Gastroesophageal sphincter (tissue), 4 donors: ENCODE measurements around the gene DOCK4. TPM values are rescaled to one million over a fixed set of nuclear protein-coding genes. Genes with fewer than 3 reads are reported as not detected.

Source experiments
- ATAC-seq: fragments of 150-250 bp; one replicate; pipeline ENCODE4 v1.9.1; 2016; ENCODE audit warnings: mild to moderate bottlenecking, moderate library complexity
- H3K27ac ChIP-seq, 4 donors: fragments of 200-600 bp; sonication (generic) in 3 of 4; 1 replicate in 3 of 4; 2 replicates in 1 of 4; pipeline ENCODE4 v1.5.1; 2016 to 2019
- H3K27me3 ChIP-seq: fragments of 200-600 bp; sonication (generic); one replicate; pipeline ENCODE4 v1.5.1; 2019
- H3K36me3 ChIP-seq, 2 donors: fragments of 200-600 bp; sonication (generic); one replicate each; pipeline ENCODE4 v1.5.1; 2019; ENCODE audit warnings: control low read depth in 1 of 2
- H3K4me1 ChIP-seq, 3 donors: fragments of 200-600 bp; sonication (generic); 1 replicate in 2 of 3; 2 replicates in 1 of 3; pipeline ENCODE4 v1.5.1; 2016 to 2019; ENCODE audit warnings: control low read depth in 2 of 3
- H3K4me3 ChIP-seq, 2 donors: fragments of 200-600 bp; sonication (generic); one replicate each; pipeline ENCODE4 v1.5.1; 2019; ENCODE audit warnings: mild to moderate bottlenecking in 1 of 2, moderate library complexity in 1 of 2
- H3K9me3 ChIP-seq, 3 donors: fragments of 200-600 bp; sonication (generic); one replicate each; pipeline ENCODE4 v1.5.1; 2017 to 2019; ENCODE audit warnings: control low read depth in 2 of 3
- CTCF ChIP-seq, 4 experiments: fragments of 200-600 bp in 2 of 4; fragments of 450-650 bp in 2 of 4; sonication (generic) in 1 of 4; IDR thresholded peaks; one replicate each; pipeline ENCODE4 v1.5.1; 2017 to 2019; ENCODE audit warnings: antibody characterized with exemption in 4 of 4, mild to moderate bottlenecking in 2 of 4, moderate library complexity in 2 of 4
- EP300 ChIP-seq: sonication (generic); formaldehyde crosslinking; IDR thresholded peaks from one replicate; pipeline ENCODE4 v1.6.1; 2017; ENCODE audit warnings: antibody characterized with exemption, mild to moderate bottlenecking
- POLR2A ChIP-seq, 2 donors: fragments of 450-650 bp; IDR thresholded peaks; one replicate each; pipeline ENCODE4 v1.6.1; 2017; ENCODE audit warnings: antibody characterized with exemption in 2 of 2, mild to moderate bottlenecking in 2 of 2, moderate library complexity in 1 of 2
- POLR2AphosphoS5 ChIP-seq: sonication (generic); formaldehyde crosslinking; IDR thresholded peaks from one replicate; pipeline ENCODE4 v1.6.1; 2017; ENCODE audit warnings: antibody characterized with exemption
- WGBS, 2 donors: methylation state at CpG; one replicate each; pipeline ENCODE4 v1.1.5; 2018; ENCODE audit warnings: low coverage in 1 of 2; 5-methylcytosine and 5-hydroxymethylcytosine counted together
- total RNA-seq, 4 donors: library from RNA; depleted of rRNA; stranded (reverse); fragments of >200 nt; gene quantifications; one replicate each; pipeline ENCODE4 v1.1.0, GENCODE V29; 2016

Gene DOCK4
- total RNA-seq, 4 donors from 2014 or later = 14.0 to 34.1 (median 24.2) TPM

- Histone ChIP-seq H3K4me3 (no peak overlapping the region), H3K4me1 (no peaks in the 10 kb centered on the region), H3K27me3 (no peaks in the 10 kb centered on the region), H3K27ac (no peak overlapping the region), H3K36me3 (peaks cover 0 to 48% of the 10 kb centered on the region in 2 donors), H3K9me3 (peaks cover 0 to 8% (median 0%) of the 10 kb centered on the region in 3 donors)
- 70 to 95% methylated on average over 2 to 3 of the region's 3 CpGs for WGBS, 2 donors
- ATAC-seq = no peak
- TF ChIP-seq POLR2AphosphoS5 (no peak), CTCF (IDR thresholded peaks at IDR 0.05) (no peak), POLR2A (IDR thresholded peaks at IDR 0.05) (no peak), EP300 (no peak)
Observed at GRCh38 chr7:111772716-111773115, 433.5 kb downstream of the DOCK4 start.

GRCh38 chr7:111771638-111772037 lies 434.6 kb downstream of the DOCK4 start:
- ATAC-seq = no peak
- no peaks in the 10 kb centered on the region for H3K4me1 ChIP-seq
- peaks cover 0 to 38% of the 10 kb centered on the region in 2 donors for H3K36me3 ChIP-seq
- TF ChIP-seq CTCF (IDR thresholded peaks at IDR 0.05) = no peak
- TF ChIP-seq EP300 = no peak
- no peak for TF ChIP-seq POLR2AphosphoS5
- no peak for TF ChIP-seq POLR2A (IDR thresholded peaks at IDR 0.05)
- H3K27ac ChIP-seq = no peak overlapping the region
- H3K9me3 ChIP-seq = peaks cover 0 to 3% (median 0%) of the 10 kb centered on the region in 3 donors
- H3K27me3 ChIP-seq = no peaks in the 10 kb centered on the region
- H3K4me3 ChIP-seq = no peak overlapping the region
- 69 to 89% methylated on average over 2 to 5 of the region's 5 CpGs for WGBS, 2 donors

GRCh38 chr7:111770116-111770515 lies 436.1 kb downstream of the DOCK4 start:
- H3K36me3 ChIP-seq = peaks cover 0 to 30% of the 10 kb centered on the region in 2 donors
- H3K9me3 ChIP-seq = no peaks in the 10 kb centered on the region
- TF ChIP-seq EP300 (no peak), CTCF (IDR thresholded peaks at IDR 0.05) (no peak), POLR2AphosphoS5 (no peak)
- H3K4me3 ChIP-seq = no peak overlapping the region
- 52 to 82% methylated on average over 2 of the region's 2 CpGs for WGBS, 2 donors
- no peak overlapping the region for H3K27ac ChIP-seq
- no peak for ATAC-seq
- H3K4me1 ChIP-seq = peaks cover 0 to 3% (median 0%) of the 10 kb centered on the region in 3 donors
- no peaks in the 10 kb centered on the region for H3K27me3 ChIP-seq

- no peaks in the 10 kb centered on the region for H3K9me3 ChIP-seq
- TF ChIP-seq CTCF (IDR thresholded peaks at IDR 0.05) = no peak
- TF ChIP-seq POLR2AphosphoS5 = no peak
- no peak for TF ChIP-seq EP300
- TF ChIP-seq POLR2A (IDR thresholded peaks at IDR 0.05) = no peak
- 22 to 52% methylated on average over 5 to 6 of the region's 6 CpGs for WGBS, 2 donors
- peaks cover 0 to 25% of the 10 kb centered on the region in 2 donors for H3K36me3 ChIP-seq
- peaks cover 0 to 3% (median 0%) of the 10 kb centered on the region in 3 donors for H3K4me1 ChIP-seq
- no peak for ATAC-seq
- H3K27me3 ChIP-seq = no peaks in the 10 kb centered on the region
- peak overlapping the region in 1 of 4 donors; percentile 0 for H3K27ac ChIP-seq
- no peak overlapping the region for H3K4me3 ChIP-seq
Observed at GRCh38 chr7:111765751-111766643, 440.2 kb downstream of the DOCK4 start.
